Large intestine (tissue), 3 donors: Measurements from ENCODE around the gene SHC1. TPM values are rescaled to one million over a fixed set of nuclear protein-coding genes. Genes with fewer than 3 reads are reported as not detected.
"Not testable (repeated sequence)": the region's sequence is repeated elsewhere in the genome, so short reads cannot be mapped to it uniquely, and the experiment has no call there.

Experiments used
- DNase-seq, 2 donors: peaks; one replicate each; pipeline versions ENCODE4 v3.0.0 to v3.0.0-alpha.2; 2013
- H3K27ac ChIP-seq: one replicate; pipeline ENCODE4 v1.5.1; 2013; ENCODE audit warnings: low read length
- H3K27me3 ChIP-seq: 2 replicates; pipeline ENCODE4 v1.6.1; 2013; ENCODE audit warnings: low read length; ENCODE audit not compliant: control insufficient read depth, insufficient read depth
- H3K36me3 ChIP-seq: 2 replicates; pipeline ENCODE4 v1.6.1; 2013; ENCODE audit warnings: low read length; ENCODE audit not compliant: control insufficient read depth, insufficient read depth
- H3K4me1 ChIP-seq: one replicate; pipeline ENCODE4 v1.6.1; 2013; ENCODE audit warnings: low read length; ENCODE audit not compliant: control insufficient read depth, insufficient read depth
- H3K4me3 ChIP-seq: one replicate; pipeline ENCODE4 v1.5.1; 2013; ENCODE audit warnings: low read length
- H3K9me3 ChIP-seq: one replicate; pipeline ENCODE4 v1.6.1; 2013; ENCODE audit warnings: mild to moderate bottlenecking, low read depth, low read length, moderate library complexity; ENCODE audit not compliant: control insufficient read depth
- WGBS: methylation state at CpG from one replicate; pipeline ENCODE4 v1.1.5; 2013; ENCODE audit warnings: low lambda C conversion rate; ENCODE audit not compliant: insufficient coverage; 5-methylcytosine and 5-hydroxymethylcytosine counted together
- polyA plus RNA-seq: library from polyadenylated mRNA; unstranded; fragments of 120-200 nt; gene quantifications from one replicate; pipeline ENCODE4 v1.2.1, GENCODE V29; 2013

The SHC1 gene
- polyA plus RNA-seq, 1 donor = 76.4 TPM

GRCh38 chr1:154994591-154994990 is 24.0 kb upstream of the SHC1 start:
- H3K27me3 ChIP-seq = no peaks in the 10 kb centered on the region
- H3K36me3 ChIP-seq = peaks cover 15% of the 10 kb centered on the region
- H3K4me3 ChIP-seq = no peak overlapping the region
- H3K9me3 ChIP-seq = peaks cover 2% of the 10 kb centered on the region
- WGBS = no CpG with 5 or more reads among the region's 3 CpGs
- H3K27ac ChIP-seq = no peak overlapping the region
- no peak for DNase-seq
- H3K4me1 ChIP-seq = peaks cover 10% of the 10 kb centered on the region

- H3K27ac ChIP-seq = no peak overlapping the region
- peaks cover 19% of the 10 kb centered on the region for H3K36me3 ChIP-seq
- DNase-seq = no peak
- no CpG with 5 or more reads among the region's 1 CpG for WGBS
- peaks cover 1% of the 10 kb centered on the region for H3K9me3 ChIP-seq
- peaks cover 11% of the 10 kb centered on the region for H3K4me1 ChIP-seq
- no peak overlapping the region for H3K4me3 ChIP-seq
- no peaks in the 10 kb centered on the region for H3K27me3 ChIP-seq
Observed at GRCh38 chr1:154994269-154994587, 23.7 kb upstream of the SHC1 start.

GRCh38 chr1:154993572-154994268 is 23.2 kb upstream of the SHC1 start, which contains the start of gene LENEP:
TSS of gene LENEP (plus strand) at chr1:154993586. CDS start at chr1:154993608, 22 bp downstream.
- DNase-seq = no peak
- Histone ChIP-seq H3K9me3 (no peaks in the 10 kb centered on the region), H3K4me1 (peaks cover 11% of the 10 kb centered on the region), H3K27ac (no peak within 1 kb of the TSS), H3K27me3 (no peaks in the 10 kb centered on the region), H3K36me3 (peaks cover 24% of the 10 kb centered on the region), H3K4me3 (no peak within 1 kb of the TSS)
- no CpG with 5 or more reads among the region's 8 CpGs for WGBS

GRCh38 chr1:154992721-154993571 is 22.4 kb upstream of the SHC1 start:
- peak in 1 of 2 donors; percentile 30 for DNase-seq
- peaks cover 12% of the 10 kb centered on the region for H3K4me1 ChIP-seq
- WGBS = no CpG with 5 or more reads among the region's 14 CpGs
- no peak overlapping the region for H3K4me3 ChIP-seq
- peaks cover 32% of the 10 kb centered on the region for H3K36me3 ChIP-seq
- no peaks in the 10 kb centered on the region for H3K9me3 ChIP-seq
- no peak overlapping the region for H3K27ac ChIP-seq
- H3K27me3 ChIP-seq = no peaks in the 10 kb centered on the region

GRCh38 chr1:154990276-154990675 is 19.7 kb upstream of the SHC1 start:
- no CpG with 5 or more reads among the region's 8 CpGs for whole genome bisulfite sequencing

GRCh38 chr1:154989195-154989860 is 18.8 kb upstream of the SHC1 start:
- no peaks in the 10 kb centered on the region for H3K27me3 ChIP-seq
- peak in 1 of 2 donors; percentile 45 for DNase-seq
- no peaks in the 10 kb centered on the region for H3K9me3 ChIP-seq
- H3K4me3 ChIP-seq = no peak overlapping the region
- H3K27ac ChIP-seq = no peak overlapping the region
- peaks cover 12% of the 10 kb centered on the region for H3K4me1 ChIP-seq
- WGBS = no CpG with 5 or more reads among the region's 3 CpGs
- peaks cover 43% of the 10 kb centered on the region for H3K36me3 ChIP-seq

More at GRCh38 chr1:154990276-154990675, 19.7 kb upstream of the SHC1 start:
- Histone ChIP-seq H3K27ac (no peak overlapping the region), H3K4me1 (peaks cover 12% of the 10 kb centered on the region), H3K4me3 (no peak overlapping the region), H3K36me3 (peaks cover 43% of the 10 kb centered on the region), H3K27me3 (no peaks in the 10 kb centered on the region), H3K9me3 (no peaks in the 10 kb centered on the region)
- DNase-seq = no peak

GRCh38 chr1:154988058-154988954 is 17.8 kb upstream of the SHC1 start:
- Histone ChIP-seq H3K27me3 (no peaks in the 10 kb centered on the region), H3K36me3 (peaks cover 43% of the 10 kb centered on the region), H3K9me3 (no peaks in the 10 kb centered on the region), H3K4me1 (peaks cover 12% of the 10 kb centered on the region), H3K4me3 (no peak overlapping the region), H3K27ac (no peak overlapping the region)
- no CpG with 5 or more reads among the region's 17 CpGs for WGBS
- no peak for DNase-seq

GRCh38 chr1:154987326-154987725 is 16.8 kb upstream of the SHC1 start:
- Histone ChIP-seq H3K4me3 (no peak overlapping the region), H3K27ac (no peak overlapping the region), H3K9me3 (no peaks in the 10 kb centered on the region), H3K4me1 (peaks cover 16% of the 10 kb centered on the region), H3K36me3 (peaks cover 38% of the 10 kb centered on the region), H3K27me3 (no peaks in the 10 kb centered on the region)
- no peak for DNase-seq
- WGBS = no CpG with 5 or more reads among the region's 6 CpGs

GRCh38 chr1:154986736-154987135 is 16.2 kb upstream of the SHC1 start:
- DNase-seq, H3K9me3 ChIP-seq, H3K4me3 ChIP-seq, H3K27ac ChIP-seq, H3K27me3 ChIP-seq: not testable (repeated sequence)
- Histone ChIP-seq H3K4me1 (peaks cover 17% of the 10 kb centered on the region), H3K36me3 (peaks cover 38% of the 10 kb centered on the region)
- no CpG with 5 or more reads among the region's 4 CpGs for WGBS
